HG02884 (cell line): ENCODE results near the gene CRCP.
"Not testable (repeated sequence)": the region's sequence is repeated elsewhere in the genome, so short reads cannot be mapped to it uniquely, and the experiment has no call there.

Source experiments
- ATAC-seq: cut with Tn5 transposase; IDR thresholded peaks from one replicate; pipeline ENCODE4 v1.9.1; 2021; ENCODE audit warnings: mild to moderate bottlenecking, moderate library complexity; ENCODE audit not compliant: unreplicated experiment

Gene CRCP

GRCh38 chr7:66105263-66105748, 9.3 kb upstream of the CRCP start:
- no peak for ATAC-seq

- ATAC-seq: not testable (repeated sequence)
These were observed 6.2 kb upstream of the CRCP start for GRCh38 chr7:66108410-66108809.

GRCh38 chr7:66110856-66111255, 3.8 kb upstream of the CRCP start:
- no peak for ATAC-seq

- not testable (repeated sequence) for ATAC-seq
These were observed 2.2 kb downstream of the CRCP start for GRCh38 chr7:66116680-66117420.

- no peak for ATAC-seq
These were observed 4.0 kb downstream of the CRCP start for GRCh38 chr7:66118603-66119002.

GRCh38 chr7:66119245-66119850, 4.7 kb downstream of the CRCP start:
- ATAC-seq: no peak

- ATAC-seq: no peak
These were observed 8.5 kb downstream of the CRCP start for GRCh38 chr7:66123175-66123528.

- not testable (repeated sequence) for ATAC-seq
These were observed 9.9 kb downstream of the CRCP start for GRCh38 chr7:66124569-66124861.

GRCh38 chr7:66125052-66125694, 10.5 kb downstream of the CRCP start:
- no peak for ATAC-seq

- not testable (repeated sequence) for ATAC-seq
These were observed 11.2 kb downstream of the CRCP start for GRCh38 chr7:66125781-66126352.

- ATAC-seq: not testable (repeated sequence)
These were observed 12.5 kb downstream of the CRCP start for GRCh38 chr7:66127172-66127571.

- ATAC-seq: no peak
These were observed 24.5 kb downstream of the CRCP start for GRCh38 chr7:66138994-66139752.

GRCh38 chr7:66140924-66141323, 26.3 kb downstream of the CRCP start:
- no peak for ATAC-seq

GRCh38 chr7:66142334-66142733, 27.7 kb downstream of the CRCP start:
- no peak for ATAC-seq

- ATAC-seq: no peak
These were observed 28.3 kb downstream of the CRCP start for GRCh38 chr7:66142996-66143395.

- ATAC-seq: no peak
These were observed 29.3 kb downstream of the CRCP start for GRCh38 chr7:66143876-66144332.

- ATAC-seq: no peak
These were observed 30.9 kb downstream of the CRCP start for GRCh38 chr7:66145400-66146104.

- no peak for ATAC-seq
These were observed 32.1 kb downstream of the CRCP start for GRCh38 chr7:66146701-66147100.

- ATAC-seq: not testable (repeated sequence)
These were observed 33.0 kb downstream of the CRCP start for GRCh38 chr7:66147657-66148056.

- ATAC-seq: no peak
These were observed 35.8 kb downstream of the CRCP start for GRCh38 chr7:66150471-66150870.
